PC-3 (cell line): ENCODE results near the gene NEDD4L.

Experiments
- EZH2phosphoT487 ChIP-seq: fragments of 300-600 bp; sonication (generic); IDR thresholded peaks from 2 replicates; pipeline ENCODE4 v1.6.1; 2018; ENCODE audit warnings: mild to moderate bottlenecking, antibody characterized with exemption, low read length, borderline replicate concordance
- TF ChIP-seq, protein P1 (sequence below): fragments of 300-600 bp; sonication (generic); conservative IDR thresholded peaks from 2 replicates; pipeline ENCODE4 v1.5.1; 2017; ENCODE audit warnings: antibody characterized with exemption, low read depth, mild to moderate bottlenecking, low read length

DNA sequence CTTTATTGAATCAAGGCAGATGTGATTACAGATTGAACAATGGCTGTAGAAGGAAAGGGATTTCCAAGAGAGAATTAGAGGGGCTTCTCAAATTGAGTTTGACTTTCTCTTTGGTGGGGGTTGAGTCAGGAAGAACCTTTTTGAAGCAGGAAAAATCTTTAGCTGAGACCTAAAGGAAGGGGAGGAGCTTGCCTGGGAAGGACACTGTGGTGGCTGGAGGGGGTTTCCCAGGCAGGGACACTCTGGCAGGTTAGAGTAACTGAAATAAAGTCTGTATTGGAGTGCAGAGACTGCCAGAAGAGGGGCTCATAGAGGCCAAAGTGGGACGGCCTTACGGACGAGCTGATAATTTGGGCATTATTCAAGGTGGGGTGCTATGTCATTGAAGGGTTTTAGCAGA is 69.3 kb downstream of the NEDD4L start:
- TF ChIP-seq, protein P1, sequence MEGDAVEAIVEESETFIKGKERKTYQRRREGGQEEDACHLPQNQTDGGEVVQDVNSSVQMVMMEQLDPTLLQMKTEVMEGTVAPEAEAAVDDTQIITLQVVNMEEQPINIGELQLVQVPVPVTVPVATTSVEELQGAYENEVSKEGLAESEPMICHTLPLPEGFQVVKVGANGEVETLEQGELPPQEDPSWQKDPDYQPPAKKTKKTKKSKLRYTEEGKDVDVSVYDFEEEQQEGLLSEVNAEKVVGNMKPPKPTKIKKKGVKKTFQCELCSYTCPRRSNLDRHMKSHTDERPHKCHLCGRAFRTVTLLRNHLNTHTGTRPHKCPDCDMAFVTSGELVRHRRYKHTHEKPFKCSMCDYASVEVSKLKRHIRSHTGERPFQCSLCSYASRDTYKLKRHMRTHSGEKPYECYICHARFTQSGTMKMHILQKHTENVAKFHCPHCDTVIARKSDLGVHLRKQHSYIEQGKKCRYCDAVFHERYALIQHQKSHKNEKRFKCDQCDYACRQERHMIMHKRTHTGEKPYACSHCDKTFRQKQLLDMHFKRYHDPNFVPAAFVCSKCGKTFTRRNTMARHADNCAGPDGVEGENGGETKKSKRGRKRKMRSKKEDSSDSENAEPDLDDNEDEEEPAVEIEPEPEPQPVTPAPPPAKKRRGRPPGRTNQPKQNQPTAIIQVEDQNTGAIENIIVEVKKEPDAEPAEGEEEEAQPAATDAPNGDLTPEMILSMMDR = no peak
- TF ChIP-seq EZH2phosphoT487 = no peak
